Hepatic stellate cell (primary cell): ENCODE results near the gene TMEM145.
"Not testable (repeated sequence)": the region's sequence is repeated elsewhere in the genome, so short reads cannot be mapped to it uniquely, and the experiment has no call there.

Experiments used
- DNase-seq: peaks from one replicate; pipeline ENCODE4 v3.0.0; 2011; ENCODE audit warnings: low spot score

TMEM145 gene

DNA sequence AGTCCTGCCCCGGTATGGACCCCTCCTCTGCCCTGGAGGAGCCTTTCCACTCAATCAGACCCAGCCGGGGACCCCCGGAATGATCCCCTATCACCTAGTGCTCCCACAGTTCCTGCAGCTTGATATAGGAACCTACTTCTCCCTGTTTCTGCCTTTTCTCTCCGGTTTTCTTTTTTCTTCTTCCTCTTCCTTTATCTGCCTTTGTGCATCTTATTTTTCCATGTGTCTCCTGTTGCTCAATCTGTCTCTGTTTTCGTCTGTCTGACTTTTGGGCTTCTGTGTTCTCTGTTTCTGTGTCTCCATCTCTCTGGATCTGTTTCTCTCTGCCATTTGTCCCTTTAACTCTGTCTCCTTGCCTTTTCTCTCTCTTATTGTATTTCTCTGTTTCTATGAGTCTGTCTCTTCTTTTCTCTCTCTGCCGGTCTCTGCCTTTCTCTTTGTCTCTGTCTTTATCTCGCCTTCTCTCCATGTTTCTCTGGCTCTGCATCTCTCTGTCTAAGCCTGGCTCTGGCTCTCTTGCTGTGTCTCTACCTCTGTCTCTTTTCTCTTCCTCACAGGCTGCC is 22.3 kb downstream of the TMEM145 start:
- no peak for DNase-seq

DNA sequence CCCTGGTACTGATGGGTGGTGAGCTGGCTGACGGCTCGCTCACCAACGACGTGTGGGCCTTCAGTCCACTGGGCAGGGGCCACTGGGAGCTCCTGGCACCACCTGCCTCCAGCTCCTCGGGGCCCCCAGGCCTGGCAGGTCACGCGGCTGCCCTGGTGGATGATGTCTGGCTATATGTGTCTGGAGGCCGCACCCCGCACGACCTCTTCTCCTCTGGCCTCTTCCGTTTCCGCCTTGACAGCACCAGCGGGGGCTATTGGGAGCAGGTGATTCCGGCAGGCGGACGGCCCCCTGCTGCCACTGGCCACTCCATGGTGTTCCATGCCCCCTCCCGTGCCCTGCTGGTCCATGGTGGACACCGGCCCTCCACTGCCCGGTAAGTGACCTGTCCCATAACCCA is 22.9 kb downstream of the TMEM145 start:
- no peak for DNase-seq

- not testable (repeated sequence) for DNase-seq
These were observed 26.2 kb downstream of the TMEM145 start for GRCh38 chr19:42339126-42339860.

- DNase-seq = not testable (repeated sequence)
These were observed 26.8 kb downstream of the TMEM145 start for GRCh38 chr19:42339922-42340321.

- DNase-seq = no peak
These were observed 30.4 kb downstream of the TMEM145 start for GRCh38 chr19:42343344-42344110.

DNA sequence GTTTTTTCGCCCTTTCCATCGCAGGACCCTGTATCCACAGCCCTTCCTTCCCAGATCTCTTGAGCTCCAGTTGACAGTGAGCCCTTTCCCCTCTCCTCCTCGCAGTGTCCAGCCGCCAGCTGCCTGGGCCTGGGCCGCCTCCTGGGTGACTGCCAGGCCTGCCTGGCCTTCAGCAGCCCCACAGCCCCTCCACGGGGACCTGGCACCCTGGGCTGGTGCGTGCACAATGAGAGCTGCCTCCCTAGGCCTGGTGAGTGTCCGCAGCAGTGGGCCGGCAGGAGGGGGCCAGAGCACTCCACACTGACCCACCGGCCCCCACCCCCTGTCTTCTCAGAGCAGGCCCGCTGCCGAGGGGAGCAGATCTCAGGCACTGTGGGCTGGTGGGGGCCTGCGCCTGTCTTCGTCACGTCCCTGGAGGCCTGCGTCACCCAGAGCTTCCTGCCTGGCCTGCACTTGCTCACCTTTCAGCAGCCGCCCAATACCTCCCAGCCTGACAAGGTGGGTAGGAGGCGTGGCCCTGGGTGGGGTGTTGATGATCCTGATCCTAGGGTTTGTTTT is 31.3 kb downstream of the TMEM145 start:
- DNase-seq = no peak

- no peak for DNase-seq
These were observed 32.2 kb downstream of the TMEM145 start for GRCh38 chr19:42345191-42345812.

DNA sequence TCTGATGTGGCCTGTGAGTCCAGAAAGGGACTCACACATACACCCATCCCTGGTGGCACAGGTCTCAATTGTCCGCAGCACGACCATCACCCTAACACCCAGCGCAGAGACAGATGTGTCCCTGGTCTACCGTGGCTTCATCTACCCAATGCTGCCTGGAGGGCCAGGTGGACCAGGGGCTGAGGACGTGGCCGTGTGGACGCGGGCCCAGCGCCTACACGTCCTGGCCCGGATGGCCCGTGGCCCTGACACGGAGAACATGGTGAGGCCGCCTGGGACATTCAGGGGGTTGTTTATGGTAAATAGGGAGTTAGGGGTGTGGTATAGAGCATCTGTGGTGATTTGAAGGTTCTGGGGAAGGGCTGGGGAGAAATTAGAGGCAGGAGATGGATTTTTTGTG is 35.1 kb downstream of the TMEM145 start:
- no peak for DNase-seq

- no peak for DNase-seq
These were observed 36.4 kb downstream of the TMEM145 start for GRCh38 chr19:42349378-42350107.

GRCh38 chr19:42350417-42350816 is 37.3 kb downstream of the TMEM145 start:
- no peak for DNase-seq

DNA sequence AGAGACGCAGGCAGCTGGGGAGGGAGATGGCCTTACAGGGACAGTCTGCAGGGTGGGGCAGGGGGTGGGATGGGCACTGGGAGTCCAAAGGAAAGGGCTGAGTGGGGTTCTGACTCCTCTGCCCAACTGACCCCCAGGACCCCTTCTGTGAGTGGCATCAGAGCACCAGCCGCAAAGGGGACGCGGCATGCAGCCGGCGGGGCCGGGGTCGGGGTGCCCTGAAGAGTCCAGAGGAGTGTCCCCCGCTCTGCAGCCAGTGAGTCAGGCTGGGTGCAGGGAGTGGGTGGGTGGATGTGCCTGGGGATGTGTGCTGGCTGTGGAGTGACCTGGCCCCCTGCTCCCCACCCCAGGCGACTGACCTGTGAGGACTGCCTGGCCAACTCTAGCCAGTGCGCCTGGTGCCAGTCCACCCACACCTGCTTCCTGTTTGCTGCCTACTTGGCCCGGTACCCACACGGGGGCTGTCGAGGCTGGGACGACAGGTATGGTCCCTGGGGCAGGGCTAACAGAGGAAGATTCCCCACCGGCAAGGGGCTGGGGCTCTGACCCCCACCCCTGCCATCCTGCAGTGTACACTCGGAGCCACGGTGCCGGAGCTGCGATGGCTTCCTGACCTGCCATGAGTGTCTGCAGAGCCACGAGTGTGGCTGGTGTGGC is 38.1 kb downstream of the TMEM145 start:
- DNase-seq = no peak

GRCh38 chr19:42352301-42353259 is 39.5 kb downstream of the TMEM145 start:
- peak; percentile 29 for DNase-seq

DNA sequence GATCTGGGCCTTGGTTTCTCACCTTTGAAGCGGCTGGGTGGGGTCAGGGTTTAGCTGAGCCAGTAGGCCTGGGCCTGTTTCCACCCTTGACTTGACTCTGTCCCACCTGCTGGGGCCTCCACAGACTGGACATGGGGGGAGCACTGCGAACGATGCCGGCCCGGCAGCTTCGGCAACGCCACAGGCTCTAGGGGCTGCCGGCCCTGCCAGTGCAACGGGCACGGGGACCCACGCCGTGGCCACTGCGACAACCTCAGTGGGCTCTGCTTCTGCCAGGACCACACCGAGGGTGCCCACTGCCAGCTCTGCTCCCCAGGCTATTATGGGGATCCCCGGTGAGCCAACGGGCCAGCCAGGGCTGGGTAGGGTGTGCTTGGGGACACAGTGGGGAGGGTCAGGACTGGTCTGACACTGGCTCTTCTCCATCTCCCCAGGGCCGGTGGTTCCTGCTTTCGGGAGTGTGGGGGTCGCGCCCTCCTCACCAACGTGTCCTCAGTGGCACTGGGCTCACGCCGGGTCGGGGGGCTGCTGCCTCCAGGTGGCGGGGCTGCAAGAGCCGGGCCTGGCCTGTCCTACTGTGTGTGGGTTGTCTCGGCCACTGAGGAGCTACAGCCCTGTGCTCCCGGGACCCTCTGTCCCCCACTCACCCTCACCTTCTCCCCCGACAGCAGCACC is 40.4 kb downstream of the TMEM145 start:
- DNase-seq = no peak

- DNase-seq = no peak
These were observed 42.8 kb downstream of the TMEM145 start for GRCh38 chr19:42355896-42356295.

DNA sequence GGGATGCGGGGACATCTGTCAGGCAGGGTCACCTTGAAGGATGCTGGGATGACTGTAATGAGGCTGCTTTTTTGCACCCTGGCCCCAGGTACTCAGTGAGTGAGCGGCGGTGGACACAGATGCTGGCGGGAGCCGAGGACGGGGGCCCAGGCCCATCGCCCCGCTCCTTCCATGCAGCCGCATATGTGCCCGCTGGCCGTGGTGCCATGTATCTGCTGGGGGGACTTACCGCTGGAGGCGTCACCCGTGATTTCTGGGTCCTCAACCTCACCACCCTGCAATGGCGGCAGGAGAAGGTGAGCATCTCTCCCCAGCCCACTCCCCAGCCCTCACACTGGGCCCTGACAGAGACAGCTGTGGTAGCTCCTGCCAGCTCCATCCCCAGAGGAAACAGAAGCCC is 43.6 kb downstream of the TMEM145 start:
- DNase-seq = no peak

- DNase-seq = no peak
These were observed 44.2 kb downstream of the TMEM145 start for GRCh38 chr19:42357290-42357689.

- DNase-seq = no peak
These were observed 47.9 kb downstream of the TMEM145 start for GRCh38 chr19:42360787-42361544.

DNA sequence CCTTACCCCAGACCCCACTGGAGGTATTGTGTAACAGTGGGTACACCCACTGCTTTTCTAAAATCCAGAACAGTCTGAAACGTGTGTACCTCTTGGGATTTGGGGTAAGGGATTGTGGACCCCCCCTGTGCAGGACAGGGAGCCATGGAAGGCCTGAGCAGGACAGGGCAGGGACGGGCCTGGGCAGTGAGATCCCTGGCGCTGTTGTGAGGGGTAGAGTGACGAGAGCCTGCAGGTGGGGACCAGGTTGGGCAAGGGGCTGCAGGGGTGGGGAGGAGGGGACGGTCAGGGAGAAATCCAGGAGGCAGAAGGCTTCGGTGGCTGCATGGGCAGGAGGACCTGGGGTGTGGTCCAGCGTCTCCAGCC is 48.4 kb downstream of the TMEM145 start:
- no peak for DNase-seq

GRCh38 chr19:42362342-42362741 is 49.2 kb downstream of the TMEM145 start:
- DNase-seq = no peak
